ENCODE measurements around the gene FMO4. TPM values are rescaled to one million over a fixed set of nuclear protein-coding genes. Genes with fewer than 3 reads are reported as not detected.

Gene FMO4
- total RNA-seq, 1 donor from 2014 or later = 0.98 TPM

GRCh38 chr1:171298696-171299095 lies 15.3 kb upstream of the FMO4 start:
- Histone ChIP-seq H3K27me3 (no peaks in the 10 kb centered on the region), H3K36me3 (no peaks in the 10 kb centered on the region), H3K9me3 (peaks cover 10% of the 10 kb centered on the region), H3K4me1 (peaks cover 5% of the 10 kb centered on the region), H3K4me3 (no peak overlapping the region), H3K27ac (no peak overlapping the region)
- TF ChIP-seq POLR2A (IDR thresholded peaks at IDR 0.05) (no peak), POLR2AphosphoS5 (IDR thresholded peaks at IDR 0.05; ENCODE audit: insufficient read depth in 1 of 2, low read depth in 1 of 2) (no peak), CTCF (IDR thresholded peaks at IDR 0.05) (no peak)
- no peak for DNase-seq (ENCODE audit: extremely low spot score in 2 of 2)
- intact Hi-C loops (cut with DNase I) = no loop called here

- no peak for DNase-seq (ENCODE audit: extremely low spot score in 2 of 2)
- Histone ChIP-seq H3K27ac (no peak overlapping the region), H3K9me3 (peaks cover 10% of the 10 kb centered on the region), H3K4me3 (no peak overlapping the region), H3K36me3 (no peaks in the 10 kb centered on the region), H3K27me3 (no peaks in the 10 kb centered on the region), H3K4me1 (peaks cover under 1% of the 10 kb centered on the region)
- intact Hi-C loops (cut with DNase I) = no loop called here
- TF ChIP-seq POLR2A (IDR thresholded peaks at IDR 0.05) (no peak), POLR2AphosphoS5 (IDR thresholded peaks at IDR 0.05; ENCODE audit: insufficient read depth in 1 of 2, low read depth in 1 of 2) (no peak), CTCF (IDR thresholded peaks at IDR 0.05) (no peak)
Observed at GRCh38 chr1:171299342-171299741, 14.6 kb upstream of the FMO4 start.

- no peaks in the 10 kb centered on the region for H3K4me1 ChIP-seq
- TF ChIP-seq CTCF (IDR thresholded peaks at IDR 0.05) (no peak), POLR2AphosphoS5 (IDR thresholded peaks at IDR 0.05; ENCODE audit: insufficient read depth in 1 of 2, low read depth in 1 of 2) (no peak), POLR2A (IDR thresholded peaks at IDR 0.05) (no peak)
- DNase-seq (ENCODE audit: extremely low spot score in 2 of 2) = no peak
- no peak overlapping the region for H3K27ac ChIP-seq
- no peaks in the 10 kb centered on the region for H3K27me3 ChIP-seq
- H3K9me3 ChIP-seq = peaks cover 10% of the 10 kb centered on the region
- intact Hi-C loops (cut with DNase I) = no loop called here
- H3K4me3 ChIP-seq = no peak overlapping the region
- H3K36me3 ChIP-seq = no peaks in the 10 kb centered on the region
Observed at GRCh38 chr1:171300401-171300800, 13.6 kb upstream of the FMO4 start.

- no peak overlapping the region for H3K4me3 ChIP-seq
- H3K4me1 ChIP-seq = peaks cover 11% of the 10 kb centered on the region
- no peaks in the 10 kb centered on the region for H3K27me3 ChIP-seq
- no peak overlapping the region for H3K27ac ChIP-seq
- no peak for DNase-seq (ENCODE audit: extremely low spot score in 2 of 2)
- TF ChIP-seq CTCF (IDR thresholded peaks at IDR 0.05) (no peak), POLR2A (IDR thresholded peaks at IDR 0.05) (no peak), POLR2AphosphoS5 (IDR thresholded peaks at IDR 0.05; ENCODE audit: insufficient read depth in 1 of 2, low read depth in 1 of 2) (no peak)
- no peaks in the 10 kb centered on the region for H3K9me3 ChIP-seq
- intact Hi-C loops (cut with DNase I) = loop anchor here (5.0 kb wide), 1 partner anchor 63 kb away; the partner anchor contains the start of gene FMO1
- no peaks in the 10 kb centered on the region for H3K36me3 ChIP-seq
Observed at GRCh38 chr1:171310661-171311087, 3.3 kb upstream of the FMO4 start.

GRCh38 chr1:171311771-171312558 lies 2.0 kb upstream of the FMO4 start:
- peaks cover 11% of the 10 kb centered on the region for H3K4me1 ChIP-seq
- no peak overlapping the region for H3K27ac ChIP-seq
- intact Hi-C loops (cut with DNase I) = loop anchor here (5.0 kb wide), 1 partner anchor 65 kb away; the partner anchor contains the start of gene FMO1
- no peak for TF ChIP-seq CTCF (IDR thresholded peaks at IDR 0.05)
- TF ChIP-seq POLR2A (IDR thresholded peaks at IDR 0.05) = no peak
- TF ChIP-seq POLR2AphosphoS5 (IDR thresholded peaks at IDR 0.05; ENCODE audit: insufficient read depth in 1 of 2, low read depth in 1 of 2) = no peak
- no peaks in the 10 kb centered on the region for H3K9me3 ChIP-seq
- DNase-seq (ENCODE audit: extremely low spot score in 2 of 2) = peak in 1 of 2 donors; percentile 64
- H3K36me3 ChIP-seq = no peaks in the 10 kb centered on the region
- H3K4me3 ChIP-seq = no peak overlapping the region
- H3K27me3 ChIP-seq = no peaks in the 10 kb centered on the region
